HCT116 (cell line): ENCODE results near the gene RMDN3. TPM values are rescaled to one million over a fixed set of nuclear protein-coding genes. Genes with fewer than 3 reads are reported as not detected.

Experiments used
- ATAC-seq: fragments of 200-7000 bp; cut with Tn5 transposase; 2 replicates; pipeline ENCODE4 v1.9.1; 2020; ENCODE audit warnings: mild to moderate bottlenecking, moderate library complexity
- BruUV-seq: library from RNA; stranded (reverse); fragments of 400-500 nt; replicated peaks from 2 replicates; lab custom pipeline; 2021; lab: Mats Ljungman, UMichigan
- CTCF ChIA-PET: fragments of 300-600 bp; sonication (Branson Sonifier 250); formaldehyde crosslinking; loops from one replicate; lab custom pipeline; 2021; ENCODE audit warnings: antibody characterized with exemption; lab: Charles Lee
- POLR2A ChIA-PET: fragments of 300-600, 350-600 bp; sonication (Branson Sonifier 250); formaldehyde crosslinking; loops from one replicate; lab custom pipeline; 2021; ENCODE audit warnings: antibody characterized with exemption; lab: Charles Lee
- RAD21 ChIA-PET, 2 experiments: fragments of 300-600 bp; sonication (Branson Sonifier 250); formaldehyde crosslinking; loops; one replicate each; lab custom pipeline; 2023; ENCODE audit warnings: low total read pairs in 2 of 2; ENCODE audit not compliant: uncharacterized antibody in 2 of 2, unreplicated experiment in 2 of 2, low non-redundant PET in 1 of 2; lab: Charles Lee
- DNase-seq: peaks from one replicate; pipeline ENCODE4 v3.0.0-alpha.2; 2010; ENCODE audit warnings: low read depth, low spot score
- H2AFZ ChIP-seq: fragments of 200-600 bp; shearing (Covaris generic), sonication (generic); 2 replicates; pipeline ENCODE4 v1.6.1; 2017; ENCODE audit warnings: low read depth, mixed run types, mixed read lengths, antibody characterized with exemption, low read length; ENCODE audit not compliant: poor library complexity, severe bottlenecking
- H3K27ac ChIP-seq: 2 replicates; pipeline ENCODE4 v1.5.1; 2012; ENCODE audit warnings: low read depth, low read length
- H3K27me3 ChIP-seq: fragments of 200-600 bp; sonication (generic); 2 replicates; pipeline ENCODE4 v1.6.1; 2016; ENCODE audit warnings: mixed run types, low read length, mixed read lengths; ENCODE audit not compliant: insufficient read depth
- H3K36me3 ChIP-seq, 2 experiments: fragments of 200-500 bp in 1 of 2; fragments of 200-600 bp in 1 of 2; sonication (Bioruptor generic) in 1 of 2; sonication (generic) in 1 of 2; 2 replicates each; pipeline versions ENCODE4 v1.5.1 to v1.6.1; 2014 to 2016; ENCODE audit warnings: low read length in 2 of 2, inconsistent platforms in 1 of 2, mixed read lengths in 1 of 2, mixed run types in 1 of 2; ENCODE audit not compliant: insufficient read depth in 2 of 2, control insufficient read depth in 1 of 2
- H3K4me1 ChIP-seq, 2 experiments: fragments of 200-600 bp in 1 of 2; sonication (generic) in 1 of 2; 2 replicates each; pipeline versions ENCODE4 v1.5.1 to v1.6.1; 2012 to 2017; ENCODE audit warnings: low read length in 2 of 2, inconsistent platforms in 1 of 2, mild to moderate bottlenecking in 1 of 2, mixed read lengths in 1 of 2, mixed run types in 1 of 2, moderate library complexity in 1 of 2; ENCODE audit not compliant: insufficient read depth in 2 of 2, control insufficient read depth in 1 of 2
- H3K4me2 ChIP-seq: fragments of 200-600 bp; sonication (generic); 2 replicates; pipeline ENCODE4 v1.6.1; 2017; ENCODE audit warnings: mixed run types, low read length, mixed read lengths
- H3K4me3 ChIP-seq, 2 experiments: fragments of 200-600 bp in 1 of 2; sonication (generic) in 1 of 2; replicated peaks in 1 of 2; 2 replicates each; pipeline ENCODE4 v1.5.1; 2011 to 2016; ENCODE audit warnings: low read length in 2 of 2, control low read depth in 1 of 2, low read depth in 1 of 2, mild to moderate bottlenecking in 1 of 2, mixed read lengths in 1 of 2, mixed run types in 1 of 2
- H3K79me2 ChIP-seq: fragments of 200-600 bp; sonication (generic); 2 replicates; pipeline ENCODE4 v1.6.1; 2017; ENCODE audit warnings: mild to moderate bottlenecking, mixed run types, low read length, moderate library complexity, mixed read lengths; ENCODE audit not compliant: insufficient read depth
- H3K9ac ChIP-seq: fragments of 200-600 bp; sonication (generic); 2 replicates; pipeline ENCODE4 v1.6.1; 2016; ENCODE audit warnings: low read length, mixed read lengths
- H3K9me2 ChIP-seq: fragments of 200-600 bp; sonication (generic), shearing (Covaris generic); 2 replicates; pipeline ENCODE4 v1.6.1; 2017; ENCODE audit warnings: mixed run types, mild to moderate bottlenecking, moderate library complexity; ENCODE audit not compliant: insufficient read depth
- H3K9me3 ChIP-seq, 2 experiments: fragments of 200-500 bp in 1 of 2; fragments of 200-600 bp in 1 of 2; sonication (Bioruptor generic) in 1 of 2; sonication (generic) in 1 of 2; 2 replicates each; pipeline ENCODE4 v1.6.1; 2014 to 2017; ENCODE audit warnings: low read length in 2 of 2, mixed read lengths in 2 of 2, inconsistent platforms in 1 of 2, low read depth in 1 of 2, mild to moderate bottlenecking in 1 of 2, mixed run types in 1 of 2, moderate library complexity in 1 of 2; ENCODE audit not compliant: control insufficient read depth in 1 of 2, insufficient read depth in 1 of 2
- H4K20me1 ChIP-seq: fragments of 200-600 bp; sonication (generic), shearing (Covaris generic); 2 replicates; pipeline ENCODE4 v1.6.1; 2017; ENCODE audit warnings: mixed run types, mild to moderate bottlenecking, moderate library complexity; ENCODE audit not compliant: insufficient read depth
- CBX3 ChIP-seq: IDR thresholded peaks from 2 replicates; pipeline ENCODE4 v1.6.1; 2012; ENCODE audit warnings: low read depth
- CTCF ChIP-seq, 3 experiments: fragments of 200-600 bp in 1 of 3; sonication (generic) in 1 of 3; IDR thresholded peaks in 2 of 3; conservative IDR thresholded peaks in 1 of 3; 2 replicates each; pipeline ENCODE4 v1.5.1; 2012 to 2017; ENCODE audit warnings: low read depth in 2 of 3, low read length in 2 of 3, antibody characterized with exemption in 1 of 3, borderline replicate concordance in 1 of 3, control low read depth in 1 of 3, mild to moderate bottlenecking in 1 of 3, mixed read lengths in 1 of 3, mixed run types in 1 of 3, moderate library complexity in 1 of 3; ENCODE audit not compliant: insufficient read depth in 1 of 3
- EZH2 ChIP-seq: fragments of 200-600 bp; sonication (generic); IDR thresholded peaks from 2 replicates; pipeline ENCODE4 v1.6.1; 2017; ENCODE audit warnings: antibody characterized with exemption, mixed run types
- JUND ChIP-seq: IDR thresholded peaks from 2 replicates; pipeline ENCODE4 v1.6.1; 2012
- MAX ChIP-seq: IDR thresholded peaks from 2 replicates; pipeline ENCODE4 v1.6.1; 2012
- POLR2A ChIP-seq: IDR thresholded peaks from 2 replicates; pipeline ENCODE4 v1.7.0; 2011; ENCODE audit warnings: borderline replicate concordance; ENCODE audit not compliant: insufficient read depth, insufficient read length; ENCODE audit errors: extremely low read depth
- POLR2AphosphoS5 ChIP-seq: IDR thresholded peaks from 2 replicates; pipeline ENCODE4 v1.6.1; 2011; ENCODE audit warnings: mild to moderate bottlenecking, low read depth, low read length, moderate library complexity
- RAD21 ChIP-seq: IDR thresholded peaks from 2 replicates; pipeline ENCODE4 v1.6.1; 2012; ENCODE audit warnings: low read depth, mild to moderate bottlenecking
- REST ChIP-seq: IDR thresholded peaks from 2 replicates; pipeline ENCODE4 v1.6.1; 2012; ENCODE audit warnings: low read depth
- SIN3A ChIP-seq: IDR thresholded peaks from 2 replicates; pipeline ENCODE4 v1.6.1; 2012; ENCODE audit warnings: low read depth
- SP1 ChIP-seq: IDR thresholded peaks from 2 replicates; pipeline ENCODE4 v1.6.1; 2012; ENCODE audit warnings: low read depth
- SRF ChIP-seq: IDR thresholded peaks from 2 replicates; pipeline ENCODE4 v1.6.1; 2012; ENCODE audit warnings: low read depth
- ZNF274 ChIP-seq: fragments of 200-500 bp; sonication (Bioruptor generic); IDR thresholded peaks from 2 replicates; pipeline ENCODE4 v1.6.1; 2014; ENCODE audit warnings: mild to moderate bottlenecking, low read depth, low read length, inconsistent platforms
- intact Hi-C: fragments of 100-400 bp; cut with micrococcal nuclease; formaldehyde crosslinking; loops from 2 replicates; pipeline ENCODE4 v1.10.0; 2022
- total RNA-seq: library from RNA; stranded (reverse); gene quantifications from one replicate; pipeline ENCODE4 v1.2.1, GENCODE V29; 2021; ENCODE audit not compliant: unreplicated experiment

RMDN3 gene
- total RNA-seq, 1 experiment from 2014 or later = 21.5 TPM

GRCh38 chr15:40803688-40804087 lies 48.6 kb upstream of the RMDN3 start:
- no peak overlapping the region for H3K4me3 ChIP-seq
- no peak overlapping the region for H3K4me2 ChIP-seq
- no peaks in the 10 kb centered on the region for H3K27me3 ChIP-seq
- H3K9me2 ChIP-seq = no peaks in the 10 kb centered on the region
- no peak overlapping the region for H2AFZ ChIP-seq
- intact Hi-C loops = no loop called here
- ChIA-PET RAD21 (interaction anchor here in 1 of 2 experiments (0.7 kb wide), 1 partner anchor 695 kb away, joined by 4 read pairs; no protein-coding TSS in a partner anchor), POLR2A (interaction anchor here (0.6 kb wide), 1 partner anchor 222 kb away, joined by 3 read pairs; no protein-coding TSS in a partner anchor), CTCF (no interaction called here)
- no peaks in the 10 kb centered on the region for H3K36me3 ChIP-seq
- no peak overlapping the region for H3K9ac ChIP-seq
- H4K20me1 ChIP-seq = no peaks in the 10 kb centered on the region
- TF ChIP-seq REST (no peak), POLR2A (no peak), SIN3A (no peak), JUND (no peak), ZNF274 (no peak), EZH2 (no peak), MAX (no peak), CTCF (IDR thresholded peaks at IDR 0.05 in 2 of 3, conservative IDR thresholded peaks at IDR 0.05 in 1 of 3; ENCODE audit: borderline replicate concordance in 1 of 3, insufficient read depth in 1 of 3, low read depth in 2 of 3, low read length in 2 of 3) (no peak), SP1 (no peak), RAD21 (no peak), CBX3 (no peak), SRF (no peak), POLR2AphosphoS5 (no peak)
- BruUV-seq = no TSS peak
- ATAC-seq = no peak
- peaks cover 15 to 34% of the 10 kb centered on the region in 2 experiments; a peak in 3 of 4 replicates for H3K4me1 ChIP-seq
- no peaks in the 10 kb centered on the region for H3K9me3 ChIP-seq
- peaks cover 34% of the 10 kb centered on the region for H3K79me2 ChIP-seq
- no peak for DNase-seq
- H3K27ac ChIP-seq = no peak overlapping the region
